ENCODE measurements around the gene CNIH4.

DNA sequence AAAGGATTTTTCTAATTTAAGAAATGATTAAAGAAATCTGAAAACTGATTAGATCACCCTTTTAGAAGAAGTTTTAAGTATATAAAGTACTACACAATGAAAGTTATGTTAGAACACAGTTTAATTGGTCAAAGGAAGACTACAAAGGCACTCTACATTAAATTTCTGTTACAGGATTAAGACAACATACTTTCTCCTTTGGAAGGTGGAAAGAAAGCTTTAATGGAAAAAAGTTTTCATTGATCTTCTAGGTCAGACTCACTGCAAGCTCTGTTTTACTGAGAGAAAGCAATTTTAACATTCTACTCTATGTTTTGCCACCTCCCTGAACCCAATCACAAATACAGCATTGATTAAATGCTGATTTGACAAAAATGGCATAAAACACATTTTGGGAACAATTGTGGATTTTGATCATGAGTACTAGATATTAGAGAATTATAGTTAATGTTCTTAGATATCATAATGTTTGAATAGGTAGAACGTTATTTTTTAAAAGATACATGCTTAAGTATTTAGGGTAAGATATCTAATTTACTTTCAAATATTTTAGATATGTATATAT lies 45.9 kb downstream of the CNIH4 start:
- TF ChIP-seq, protein P1, sequence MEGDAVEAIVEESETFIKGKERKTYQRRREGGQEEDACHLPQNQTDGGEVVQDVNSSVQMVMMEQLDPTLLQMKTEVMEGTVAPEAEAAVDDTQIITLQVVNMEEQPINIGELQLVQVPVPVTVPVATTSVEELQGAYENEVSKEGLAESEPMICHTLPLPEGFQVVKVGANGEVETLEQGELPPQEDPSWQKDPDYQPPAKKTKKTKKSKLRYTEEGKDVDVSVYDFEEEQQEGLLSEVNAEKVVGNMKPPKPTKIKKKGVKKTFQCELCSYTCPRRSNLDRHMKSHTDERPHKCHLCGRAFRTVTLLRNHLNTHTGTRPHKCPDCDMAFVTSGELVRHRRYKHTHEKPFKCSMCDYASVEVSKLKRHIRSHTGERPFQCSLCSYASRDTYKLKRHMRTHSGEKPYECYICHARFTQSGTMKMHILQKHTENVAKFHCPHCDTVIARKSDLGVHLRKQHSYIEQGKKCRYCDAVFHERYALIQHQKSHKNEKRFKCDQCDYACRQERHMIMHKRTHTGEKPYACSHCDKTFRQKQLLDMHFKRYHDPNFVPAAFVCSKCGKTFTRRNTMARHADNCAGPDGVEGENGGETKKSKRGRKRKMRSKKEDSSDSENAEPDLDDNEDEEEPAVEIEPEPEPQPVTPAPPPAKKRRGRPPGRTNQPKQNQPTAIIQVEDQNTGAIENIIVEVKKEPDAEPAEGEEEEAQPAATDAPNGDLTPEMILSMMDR (conservative IDR thresholded peaks at IDR 0.05), result no peak
- TF ChIP-seq EZH2 (IDR thresholded peaks at IDR 0.05; ENCODE audit: low read depth), result no peak

Data from PC-9 (cell line).